Measurements from ENCODE around the gene IFT80.
"Not testable (repeated sequence)": the region's sequence is repeated elsewhere in the genome, so short reads cannot be mapped to it uniquely, and the experiment has no call there.

IFT80 gene

GRCh38 chr3:160245261-160245800 lies 153.7 kb downstream of the IFT80 start:
- Histone ChIP-seq H3K27me3 (ENCODE audit: control insufficient read depth in 1 of 2, insufficient read depth in 2 of 2, low read length in 2 of 2) (no peaks in the 10 kb centered on the region), H3K9me3 (ENCODE audit: low read length) (no peaks in the 10 kb centered on the region), H3K36me3 (ENCODE audit: insufficient read depth, low read length) (no peaks in the 10 kb centered on the region), H3K27ac (ENCODE audit: low read depth, low read length) (no peak overlapping the region), H3K4me1 (ENCODE audit: insufficient read depth, low read length) (no peaks in the 10 kb centered on the region), H3K9ac (ENCODE audit: low read length) (no peak overlapping the region), H3K4me3 (ENCODE audit: low read depth in 1 of 2, low read length in 2 of 2) (no peak overlapping the region)

GRCh38 chr3:160240719-160241118 lies 158.3 kb downstream of the IFT80 start:
- H3K4me3 ChIP-seq (ENCODE audit: low read depth in 1 of 2, low read length in 2 of 2); H3K9me3 ChIP-seq (ENCODE audit: low read length); H3K4me1 ChIP-seq (ENCODE audit: insufficient read depth, low read length); H3K27ac ChIP-seq (ENCODE audit: low read depth, low read length); H3K9ac ChIP-seq (ENCODE audit: low read length); H3K36me3 ChIP-seq (ENCODE audit: insufficient read depth, low read length); H3K27me3 ChIP-seq (ENCODE audit: control insufficient read depth in 1 of 2, insufficient read depth in 2 of 2, low read length in 2 of 2): not testable (repeated sequence)

- H3K27ac ChIP-seq (ENCODE audit: low read depth, low read length): no peak overlapping the region
- H3K9me3 ChIP-seq (ENCODE audit: low read length): no peaks in the 10 kb centered on the region
- H3K4me3 ChIP-seq (ENCODE audit: low read depth in 1 of 2, low read length in 2 of 2): no peak overlapping the region
- no peaks in the 10 kb centered on the region for H3K36me3 ChIP-seq (ENCODE audit: insufficient read depth, low read length)
- no peak overlapping the region for H3K9ac ChIP-seq (ENCODE audit: low read length)
- no peaks in the 10 kb centered on the region for H3K4me1 ChIP-seq (ENCODE audit: insufficient read depth, low read length)
- no peaks in the 10 kb centered on the region for H3K27me3 ChIP-seq (ENCODE audit: control insufficient read depth in 1 of 2, insufficient read depth in 2 of 2, low read length in 2 of 2)
Measured at GRCh38 chr3:160232014-160232413, 167.0 kb downstream of the IFT80 start.

- H3K36me3 ChIP-seq (ENCODE audit: insufficient read depth, low read length): no peaks in the 10 kb centered on the region
- peak overlapping the region in 1 of 2 donors; percentile 9 for H3K4me3 ChIP-seq (ENCODE audit: low read depth in 1 of 2, low read length in 2 of 2)
- no peak overlapping the region for H3K27ac ChIP-seq (ENCODE audit: low read depth, low read length)
- no peaks in the 10 kb centered on the region for H3K9me3 ChIP-seq (ENCODE audit: low read length)
- H3K27me3 ChIP-seq (ENCODE audit: control insufficient read depth in 1 of 2, insufficient read depth in 2 of 2, low read length in 2 of 2): peaks cover 0 to 4% of the 10 kb centered on the region in 2 donors
- peaks cover under 1% of the 10 kb centered on the region for H3K4me1 ChIP-seq (ENCODE audit: insufficient read depth, low read length)
- H3K9ac ChIP-seq (ENCODE audit: low read length): no peak overlapping the region
Measured at GRCh38 chr3:160227419-160227818, 171.6 kb downstream of the IFT80 start.

GRCh38 chr3:160226026-160226907 lies 172.8 kb downstream of the IFT80 start:
- Histone ChIP-seq H3K36me3 (ENCODE audit: insufficient read depth, low read length) (no peaks in the 10 kb centered on the region), H3K27ac (ENCODE audit: low read depth, low read length) (peak overlapping the region; percentile 28), H3K4me3 (ENCODE audit: low read depth in 1 of 2, low read length in 2 of 2) (peak overlapping the region; percentile 51 to 73), H3K27me3 (ENCODE audit: control insufficient read depth in 1 of 2, insufficient read depth in 2 of 2, low read length in 2 of 2) (peaks cover 0 to 4% of the 10 kb centered on the region in 2 donors), H3K9me3 (ENCODE audit: low read length) (no peaks in the 10 kb centered on the region), H3K4me1 (ENCODE audit: insufficient read depth, low read length) (peaks cover 12% of the 10 kb centered on the region), H3K9ac (ENCODE audit: low read length) (peak overlapping the region; percentile 68)

GRCh38 chr3:160225176-160226025 lies 173.6 kb downstream of the IFT80 start, which contains the start of gene C3orf80:
Gene C3orf80, plus strand, starts transcription at chr3:160225422. Its CDS starts 214 bp downstream, at chr3:160225636.
- peaks cover 16% of the 10 kb centered on the region for H3K4me1 ChIP-seq (ENCODE audit: insufficient read depth, low read length)
- H3K36me3 ChIP-seq (ENCODE audit: insufficient read depth, low read length): no peaks in the 10 kb centered on the region
- no peaks in the 10 kb centered on the region for H3K9me3 ChIP-seq (ENCODE audit: low read length)
- peak within 1 kb of the TSS; percentile 65 for H3K27ac ChIP-seq (ENCODE audit: low read depth, low read length)
- H3K4me3 ChIP-seq (ENCODE audit: low read depth in 1 of 2, low read length in 2 of 2): peak within 1 kb of the TSS; percentile 51 to 73
- peak within 1 kb of the TSS; percentile 68 for H3K9ac ChIP-seq (ENCODE audit: low read length)
- peaks cover 0 to 4% of the 10 kb centered on the region in 2 donors for H3K27me3 ChIP-seq (ENCODE audit: control insufficient read depth in 1 of 2, insufficient read depth in 2 of 2, low read length in 2 of 2)

GRCh38 chr3:160224811-160225175 lies 174.2 kb downstream of the IFT80 start:
- Histone ChIP-seq H3K4me1 (ENCODE audit: insufficient read depth, low read length) (peaks cover 16% of the 10 kb centered on the region), H3K27me3 (ENCODE audit: control insufficient read depth in 1 of 2, insufficient read depth in 2 of 2, low read length in 2 of 2) (peaks cover 0 to 4% of the 10 kb centered on the region in 2 donors), H3K4me3 (ENCODE audit: low read depth in 1 of 2, low read length in 2 of 2) (peak overlapping the region; percentile 51 to 73), H3K27ac (ENCODE audit: low read depth, low read length) (peak overlapping the region; percentile 65), H3K9me3 (ENCODE audit: low read length) (no peaks in the 10 kb centered on the region), H3K9ac (ENCODE audit: low read length) (peak overlapping the region; percentile 51), H3K36me3 (ENCODE audit: insufficient read depth, low read length) (no peaks in the 10 kb centered on the region)

- peaks cover 0 to 4% of the 10 kb centered on the region in 2 donors for H3K27me3 ChIP-seq (ENCODE audit: control insufficient read depth in 1 of 2, insufficient read depth in 2 of 2, low read length in 2 of 2)
- no peaks in the 10 kb centered on the region for H3K36me3 ChIP-seq (ENCODE audit: insufficient read depth, low read length)
- no peaks in the 10 kb centered on the region for H3K9me3 ChIP-seq (ENCODE audit: low read length)
- H3K4me3 ChIP-seq (ENCODE audit: low read depth in 1 of 2, low read length in 2 of 2): peak overlapping the region in 1 of 2 donors; percentile 73
- H3K27ac ChIP-seq (ENCODE audit: low read depth, low read length): peak overlapping the region; percentile 65
- H3K4me1 ChIP-seq (ENCODE audit: insufficient read depth, low read length): peaks cover 16% of the 10 kb centered on the region
- H3K9ac ChIP-seq (ENCODE audit: low read length): no peak overlapping the region
Measured at GRCh38 chr3:160224256-160224655, 174.8 kb downstream of the IFT80 start.

GRCh38 chr3:160221019-160221418 lies 178.0 kb downstream of the IFT80 start:
- Histone ChIP-seq H3K9ac (ENCODE audit: low read length) (no peak overlapping the region), H3K4me3 (ENCODE audit: low read depth in 1 of 2, low read length in 2 of 2) (no peak overlapping the region), H3K4me1 (ENCODE audit: insufficient read depth, low read length) (peaks cover 16% of the 10 kb centered on the region), H3K27me3 (ENCODE audit: control insufficient read depth in 1 of 2, insufficient read depth in 2 of 2, low read length in 2 of 2) (no peaks in the 10 kb centered on the region), H3K36me3 (ENCODE audit: insufficient read depth, low read length) (no peaks in the 10 kb centered on the region), H3K27ac (ENCODE audit: low read depth, low read length) (peak overlapping the region; percentile 61), H3K9me3 (ENCODE audit: low read length) (no peaks in the 10 kb centered on the region)

GRCh38 chr3:160220038-160220437 lies 179.0 kb downstream of the IFT80 start:
- H3K9ac ChIP-seq (ENCODE audit: low read length): no peak overlapping the region
- peaks cover 16% of the 10 kb centered on the region for H3K4me1 ChIP-seq (ENCODE audit: insufficient read depth, low read length)
- H3K36me3 ChIP-seq (ENCODE audit: insufficient read depth, low read length): no peaks in the 10 kb centered on the region
- H3K27me3 ChIP-seq (ENCODE audit: control insufficient read depth in 1 of 2, insufficient read depth in 2 of 2, low read length in 2 of 2): no peaks in the 10 kb centered on the region
- H3K27ac ChIP-seq (ENCODE audit: low read depth, low read length): no peak overlapping the region
- no peak overlapping the region for H3K4me3 ChIP-seq (ENCODE audit: low read depth in 1 of 2, low read length in 2 of 2)
- no peaks in the 10 kb centered on the region for H3K9me3 ChIP-seq (ENCODE audit: low read length)

- no peaks in the 10 kb centered on the region for H3K27me3 ChIP-seq (ENCODE audit: control insufficient read depth in 1 of 2, insufficient read depth in 2 of 2, low read length in 2 of 2)
- no peak overlapping the region for H3K4me3 ChIP-seq (ENCODE audit: low read depth in 1 of 2, low read length in 2 of 2)
Measured at GRCh38 chr3:160218136-160218535, 180.9 kb downstream of the IFT80 start.

More at GRCh38 chr3:160218136-160218535, 180.9 kb downstream of the IFT80 start:
- H3K9me3 ChIP-seq (ENCODE audit: low read length): no peaks in the 10 kb centered on the region
- no peaks in the 10 kb centered on the region for H3K36me3 ChIP-seq (ENCODE audit: insufficient read depth, low read length)
- no peak overlapping the region for H3K9ac ChIP-seq (ENCODE audit: low read length)
- H3K4me1 ChIP-seq (ENCODE audit: insufficient read depth, low read length): peaks cover 16% of the 10 kb centered on the region
- no peak overlapping the region for H3K27ac ChIP-seq (ENCODE audit: low read depth, low read length)

All from muscle layer of colon (tissue), 2 donors.